Karpas-422 (cell line): ENCODE data around the gene CCDC91. TPM values are rescaled to one million over a fixed set of nuclear protein-coding genes. Genes with fewer than 3 reads are reported as not detected.

Source experiments
- DNase-seq: peaks from one replicate; pipeline ENCODE4 v3.0.0-alpha.2; 2015
- H2AFZ ChIP-seq: fragments of 200-600 bp; sonication (generic); 2 replicates; pipeline ENCODE4 v1.6.1; 2014; ENCODE audit warnings: antibody characterized with exemption, low read length, mixed read lengths
- H3K27ac ChIP-seq: fragments of 200-600 bp; sonication (generic); 2 replicates; pipeline ENCODE4 v1.5.1; 2014; ENCODE audit warnings: mild to moderate bottlenecking, low read length, moderate library complexity
- H3K27me3 ChIP-seq: fragments of 200-600 bp; sonication (generic); 2 replicates; pipeline ENCODE4 v1.6.1; 2014; ENCODE audit warnings: low read length, mixed read lengths
- H3K36me3 ChIP-seq: fragments of 200-600 bp; sonication (generic); 2 replicates; pipeline ENCODE4 v1.6.1; 2014; ENCODE audit warnings: low read length, mixed read lengths; ENCODE audit not compliant: insufficient read depth
- H3K4me1 ChIP-seq: fragments of 200-600 bp; sonication (generic); 2 replicates; pipeline ENCODE4 v1.6.1; 2014; ENCODE audit warnings: mild to moderate bottlenecking, low read length, mixed read lengths
- H3K4me2 ChIP-seq: fragments of 200-600 bp; sonication (generic); 2 replicates; pipeline ENCODE4 v1.6.1; 2014; ENCODE audit warnings: low read length, low read depth, mild to moderate bottlenecking; ENCODE audit not compliant: poor library complexity, severe bottlenecking
- H3K4me3 ChIP-seq: fragments of 200-600 bp; sonication (generic); 2 replicates; pipeline ENCODE4 v1.5.1; 2014; ENCODE audit warnings: mild to moderate bottlenecking, antibody characterized with exemption, low read length, mixed read lengths
- H3K79me2 ChIP-seq: fragments of 200-600 bp; sonication (generic); 2 replicates; pipeline ENCODE4 v1.6.1; 2014; ENCODE audit warnings: mild to moderate bottlenecking, low read length, mixed read lengths
- H3K9ac ChIP-seq: fragments of 200-600 bp; sonication (generic); 2 replicates; pipeline ENCODE4 v1.6.0; 2014; ENCODE audit warnings: low read length
- H3K9me2 ChIP-seq: fragments of 200-600 bp; sonication (generic), shearing (Covaris generic); replicated peaks from 2 replicates; pipeline ENCODE4 v1.6.0; 2014; ENCODE audit warnings: mild to moderate bottlenecking, low read length, moderate library complexity; ENCODE audit not compliant: insufficient read depth
- H3K9me3 ChIP-seq: fragments of 300-700, 200-600 bp; sonication (generic); 2 replicates; pipeline ENCODE4 v1.6.1; 2014; ENCODE audit warnings: low read length, mixed read lengths
- H4K20me1 ChIP-seq: fragments of 200-600 bp; sonication (generic); 2 replicates; pipeline ENCODE4 v1.6.1; 2014; ENCODE audit warnings: mild to moderate bottlenecking, antibody characterized with exemption, low read length, low read depth; ENCODE audit not compliant: insufficient read depth
- total RNA-seq: library from RNA; depleted of rRNA; stranded (reverse); fragments of >200 nt; shearing (Covaris generic); gene quantifications from 2 replicates; pipeline ENCODE4 v1.2.3, GENCODE V29; 2014; ENCODE audit warnings: low replicate concordance

CCDC91 gene
- total RNA-seq, 1 experiment from 2014 or later, result 115 TPM

DNA sequence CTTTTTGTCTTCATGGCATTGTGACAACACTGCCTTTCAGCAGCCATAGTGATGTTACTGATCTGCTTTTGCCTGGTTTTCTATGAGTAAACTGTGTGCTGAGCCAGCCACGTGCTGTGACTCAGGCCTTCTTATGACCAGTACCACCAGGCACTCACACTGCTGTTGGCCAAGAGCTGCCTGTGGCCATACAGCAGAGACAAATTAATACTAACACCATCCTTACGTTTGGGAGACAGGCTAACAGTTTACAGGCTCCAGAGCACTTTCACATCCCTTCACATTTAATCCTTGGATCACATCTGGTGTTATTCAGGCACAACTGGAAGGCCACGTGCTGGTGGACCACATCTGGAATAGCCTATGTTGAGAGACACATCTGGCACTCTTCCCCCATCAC is 377.9 kb downstream of the CCDC91 start:
- Histone ChIP-seq H3K4me2 (no peak overlapping the region), H3K27me3 (no peaks in the 10 kb centered on the region), H3K9me3 (no peaks in the 10 kb centered on the region), H3K4me3 (no peak overlapping the region), H3K9me2 (no peaks in the 10 kb centered on the region), H4K20me1 (no peaks in the 10 kb centered on the region), H3K36me3 (no peaks in the 10 kb centered on the region), H3K9ac (no peak overlapping the region), H3K79me2 (no peaks in the 10 kb centered on the region), H2AFZ (no peak overlapping the region), H3K4me1 (no peaks in the 10 kb centered on the region), H3K27ac (no peak overlapping the region)
- DNase-seq, result no peak

DNA sequence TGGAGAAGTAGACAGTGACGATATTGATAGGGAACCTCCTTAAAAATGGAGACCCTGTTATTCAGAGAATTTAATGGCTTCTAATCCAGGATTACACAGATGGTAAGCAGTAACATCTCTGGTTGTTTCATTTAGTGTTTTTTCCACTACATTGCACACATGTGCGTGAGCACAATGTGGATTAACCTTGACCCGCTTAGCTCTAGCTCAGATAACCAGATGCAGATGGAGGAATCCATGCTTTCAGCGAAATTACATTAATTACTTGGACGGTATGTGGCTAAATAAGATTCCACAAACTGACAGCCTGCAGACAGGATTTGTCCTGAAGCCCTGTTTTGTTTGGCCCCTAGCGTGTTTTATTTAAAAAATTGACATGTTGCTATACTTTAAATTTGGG is 378.4 kb downstream of the CCDC91 start:
- Histone ChIP-seq H2AFZ (no peak overlapping the region), H3K9me3 (no peaks in the 10 kb centered on the region), H3K79me2 (no peaks in the 10 kb centered on the region), H3K27me3 (no peaks in the 10 kb centered on the region), H3K9ac (no peak overlapping the region), H3K27ac (no peak overlapping the region), H3K4me1 (no peaks in the 10 kb centered on the region), H3K36me3 (no peaks in the 10 kb centered on the region), H3K4me3 (no peak overlapping the region), H3K4me2 (no peak overlapping the region), H3K9me2 (no peaks in the 10 kb centered on the region), H4K20me1 (no peaks in the 10 kb centered on the region)
- DNase-seq, result no peak

DNA sequence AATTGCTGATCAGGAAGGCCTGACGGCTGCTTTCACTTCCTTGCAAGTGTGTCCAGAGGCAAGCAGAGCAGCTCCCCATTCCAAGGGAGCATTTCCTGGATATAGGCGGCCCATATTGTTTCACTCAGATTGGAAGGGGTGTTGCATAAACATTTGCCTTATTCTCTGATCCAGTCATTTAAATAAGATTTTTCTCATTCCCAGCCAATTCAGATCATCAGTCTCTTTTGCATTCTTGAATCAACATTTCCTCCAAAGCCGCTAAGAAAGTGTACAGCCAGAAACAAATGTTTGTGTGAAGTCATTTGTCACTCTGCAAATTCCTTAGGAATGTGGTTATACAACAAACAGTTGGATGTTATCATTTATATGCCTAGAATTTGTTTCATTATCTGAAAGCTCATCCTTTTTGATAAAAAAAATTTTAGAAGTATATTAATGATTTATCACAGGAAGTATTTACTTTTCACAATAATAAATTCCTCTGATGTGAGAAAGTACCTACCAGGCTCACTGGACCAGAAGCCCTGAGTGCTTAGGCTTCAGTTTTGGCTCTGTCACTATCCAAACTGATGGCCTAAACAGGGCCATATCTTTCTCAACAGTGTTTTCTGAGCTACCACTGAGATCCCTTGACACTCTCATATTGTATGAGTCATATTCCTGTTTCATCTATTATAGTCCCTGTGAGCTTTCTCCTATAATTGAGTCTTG is 379.6 kb downstream of the CCDC91 start:
- Histone ChIP-seq H3K9me2 (no peaks in the 10 kb centered on the region), H3K4me3 (no peak overlapping the region), H3K36me3 (no peaks in the 10 kb centered on the region), H3K9ac (no peak overlapping the region), H3K27ac (no peak overlapping the region), H3K27me3 (no peaks in the 10 kb centered on the region), H3K9me3 (no peaks in the 10 kb centered on the region), H3K79me2 (no peaks in the 10 kb centered on the region), H4K20me1 (no peaks in the 10 kb centered on the region), H3K4me2 (no peak overlapping the region), H3K4me1 (no peaks in the 10 kb centered on the region), H2AFZ (no peak overlapping the region)
- DNase-seq, result no peak

DNA sequence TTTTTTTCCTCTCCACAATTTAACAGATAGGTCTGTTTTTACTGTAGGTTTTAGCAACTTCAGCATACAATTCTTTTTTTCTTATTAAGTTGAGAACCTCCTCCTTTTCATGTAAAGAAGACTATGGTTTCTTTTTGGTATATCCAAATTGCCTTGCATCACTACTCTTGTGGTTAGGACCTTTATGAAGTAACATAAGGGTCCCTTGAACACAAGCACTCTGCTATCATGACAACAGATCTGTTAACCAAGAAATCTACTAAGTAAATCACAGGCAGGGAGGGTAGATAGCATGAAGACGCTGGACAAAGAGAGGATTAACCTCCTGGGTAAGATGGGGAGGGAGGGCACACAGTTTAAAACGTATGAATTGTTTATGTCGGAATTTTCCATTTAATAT is 380.6 kb downstream of the CCDC91 start:
- H3K9me3 ChIP-seq, result no peaks in the 10 kb centered on the region
- H3K27ac ChIP-seq, result no peak overlapping the region
- H3K27me3 ChIP-seq, result no peaks in the 10 kb centered on the region
- H3K9me2 ChIP-seq, result no peaks in the 10 kb centered on the region
- H3K36me3 ChIP-seq, result no peaks in the 10 kb centered on the region
- no peaks in the 10 kb centered on the region for H3K79me2 ChIP-seq
- no peaks in the 10 kb centered on the region for H4K20me1 ChIP-seq
- H3K4me1 ChIP-seq, result no peaks in the 10 kb centered on the region
- H3K9ac ChIP-seq, result no peak overlapping the region
- no peak overlapping the region for H3K4me3 ChIP-seq
- no peak overlapping the region for H3K4me2 ChIP-seq
- H2AFZ ChIP-seq, result no peak overlapping the region
- DNase-seq, result no peak

DNA sequence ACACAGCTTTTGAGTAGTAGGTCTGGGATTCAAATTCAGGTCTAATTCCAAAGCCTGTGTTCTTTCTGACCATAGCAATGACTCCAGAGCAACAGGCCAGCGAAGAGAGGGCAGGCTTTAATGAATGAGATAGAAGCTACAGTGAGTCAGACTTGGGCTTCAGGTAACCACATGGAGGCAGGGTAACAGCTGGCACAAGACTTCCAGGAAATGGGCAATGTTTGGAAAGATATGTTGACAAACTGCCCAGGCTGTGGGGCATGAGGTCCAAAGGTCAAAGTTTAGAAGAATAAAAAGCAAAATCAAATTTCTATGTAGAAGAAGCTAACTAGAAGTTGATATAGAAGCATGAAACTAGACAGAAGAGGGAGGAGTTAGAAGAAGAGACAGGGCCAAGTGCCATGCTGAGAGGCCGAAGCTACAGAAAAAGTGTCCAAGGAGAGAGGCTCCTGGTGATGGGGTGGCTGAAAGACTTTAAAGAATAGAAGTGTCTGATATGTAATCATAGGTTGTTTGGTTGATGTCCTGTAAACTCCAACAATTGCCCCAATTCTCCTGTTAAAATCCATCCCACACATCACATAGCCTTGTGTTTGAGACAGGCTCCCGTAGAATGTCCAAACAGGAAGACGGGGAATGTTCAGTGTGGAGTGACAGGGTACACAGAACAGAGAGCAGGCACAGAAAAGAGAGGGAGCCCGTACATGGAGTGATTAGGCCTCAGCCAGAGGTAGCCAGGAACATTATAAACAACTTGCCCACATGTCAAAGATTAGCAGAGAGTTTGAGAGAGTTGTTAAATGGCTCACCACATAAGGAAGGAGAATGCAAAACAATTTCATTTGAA is 384.7 kb downstream of the CCDC91 start:
- no peaks in the 10 kb centered on the region for H3K4me1 ChIP-seq
- H3K27ac ChIP-seq, result no peak overlapping the region
- H3K9me2 ChIP-seq, result no peaks in the 10 kb centered on the region
- H3K4me3 ChIP-seq, result no peak overlapping the region
- no peaks in the 10 kb centered on the region for H3K36me3 ChIP-seq
- DNase-seq, result no peak
- H3K4me2 ChIP-seq, result no peak overlapping the region
- H3K9me3 ChIP-seq, result no peaks in the 10 kb centered on the region
- H3K27me3 ChIP-seq, result no peaks in the 10 kb centered on the region
- H4K20me1 ChIP-seq, result no peaks in the 10 kb centered on the region
- no peak overlapping the region for H3K9ac ChIP-seq
- H3K79me2 ChIP-seq, result no peaks in the 10 kb centered on the region
- no peak overlapping the region for H2AFZ ChIP-seq

DNA sequence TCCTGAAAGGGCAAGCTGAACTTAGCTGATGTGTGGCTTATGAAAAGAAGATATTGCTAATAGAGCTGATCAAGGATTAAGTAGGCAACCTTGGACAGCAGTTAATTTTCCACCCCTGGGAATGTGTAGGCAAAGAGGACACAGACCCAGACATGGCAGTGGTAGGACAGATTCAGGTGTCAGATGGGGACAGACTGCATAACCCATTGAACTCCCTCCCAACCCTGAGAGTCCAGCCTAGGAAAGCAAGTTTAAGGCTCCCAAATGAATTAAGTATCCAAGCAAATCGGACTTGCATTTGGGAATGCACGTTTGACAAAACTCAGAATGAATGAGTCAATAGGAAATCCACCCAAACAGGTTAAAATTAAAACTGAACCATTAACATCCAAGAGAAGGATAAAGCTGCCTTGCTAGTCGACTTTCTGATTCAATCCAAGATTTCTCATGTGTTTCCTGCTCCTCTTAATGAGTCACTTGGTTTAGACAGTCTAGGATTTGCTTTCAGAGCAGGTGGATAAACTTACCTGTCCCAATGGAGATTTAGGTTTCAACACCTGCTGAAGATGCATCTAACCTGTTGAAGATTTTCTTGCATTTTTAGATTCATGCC is 385.4 kb downstream of the CCDC91 start:
- no peak overlapping the region for H2AFZ ChIP-seq
- no peak overlapping the region for H3K9ac ChIP-seq
- no peaks in the 10 kb centered on the region for H4K20me1 ChIP-seq
- no peaks in the 10 kb centered on the region for H3K36me3 ChIP-seq
- H3K27ac ChIP-seq, result no peak overlapping the region
- no peaks in the 10 kb centered on the region for H3K79me2 ChIP-seq
- H3K9me2 ChIP-seq, result no peaks in the 10 kb centered on the region
- DNase-seq, result no peak
- H3K9me3 ChIP-seq, result no peaks in the 10 kb centered on the region
- H3K4me2 ChIP-seq, result no peak overlapping the region
- no peaks in the 10 kb centered on the region for H3K27me3 ChIP-seq
- no peak overlapping the region for H3K4me3 ChIP-seq
- H3K4me1 ChIP-seq, result no peaks in the 10 kb centered on the region

DNA sequence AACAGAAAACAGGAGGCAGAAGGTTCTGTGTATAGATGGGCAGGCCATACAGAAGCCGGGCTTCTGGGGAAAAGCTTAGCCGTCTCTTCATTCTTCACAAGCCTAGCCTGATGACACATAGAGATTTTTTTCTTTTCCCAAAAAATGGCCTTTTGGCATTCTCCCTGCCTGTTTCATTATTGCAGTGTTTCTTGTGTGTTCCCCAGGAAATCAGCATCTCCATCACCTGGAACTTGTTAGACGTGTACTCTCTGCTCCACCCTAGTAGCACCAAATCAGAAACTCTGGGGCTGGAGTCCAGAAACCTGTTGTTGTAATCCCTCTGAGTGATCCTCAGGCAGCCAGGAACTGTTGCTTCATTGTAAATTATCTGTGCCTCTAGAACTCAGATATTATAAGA is 388.1 kb downstream of the CCDC91 start:
- Histone ChIP-seq H3K9ac (no peak overlapping the region), H3K4me3 (no peak overlapping the region), H3K9me2 (no peaks in the 10 kb centered on the region), H3K27ac (no peak overlapping the region), H3K36me3 (no peaks in the 10 kb centered on the region), H2AFZ (no peak overlapping the region), H3K27me3 (no peaks in the 10 kb centered on the region), H3K9me3 (no peaks in the 10 kb centered on the region), H3K79me2 (no peaks in the 10 kb centered on the region), H3K4me1 (no peaks in the 10 kb centered on the region), H3K4me2 (no peak overlapping the region), H4K20me1 (no peaks in the 10 kb centered on the region)
- DNase-seq, result no peak

DNA sequence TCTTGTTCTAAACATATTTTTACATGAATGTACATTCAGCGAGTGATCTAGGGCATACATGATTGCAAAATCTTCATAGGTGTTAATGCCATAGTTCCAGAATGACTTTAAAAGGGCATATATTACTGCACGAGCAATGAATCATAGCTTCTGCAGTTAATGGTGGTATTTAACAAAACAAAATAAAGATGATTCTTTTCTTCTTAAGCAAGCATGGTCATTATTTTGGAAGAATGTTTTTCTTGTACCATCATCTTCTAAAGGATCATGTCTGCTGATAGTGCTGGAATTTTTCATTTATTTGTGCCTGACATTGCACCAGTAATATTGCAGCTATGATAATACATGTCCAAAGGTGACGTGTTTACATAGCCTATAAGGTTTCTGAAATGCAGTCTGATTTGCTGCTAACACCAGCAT is 388.6 kb downstream of the CCDC91 start:
- Histone ChIP-seq H3K9ac (no peak overlapping the region), H3K4me3 (no peak overlapping the region), H3K27me3 (no peaks in the 10 kb centered on the region), H3K9me2 (no peaks in the 10 kb centered on the region), H2AFZ (no peak overlapping the region), H3K79me2 (no peaks in the 10 kb centered on the region), H3K9me3 (no peaks in the 10 kb centered on the region), H3K4me2 (no peak overlapping the region), H3K27ac (no peak overlapping the region), H4K20me1 (no peaks in the 10 kb centered on the region), H3K36me3 (no peaks in the 10 kb centered on the region), H3K4me1 (no peaks in the 10 kb centered on the region)
- no peak for DNase-seq
